ENCODE results near the gene DOCK10.

Gene DOCK10

DNA sequence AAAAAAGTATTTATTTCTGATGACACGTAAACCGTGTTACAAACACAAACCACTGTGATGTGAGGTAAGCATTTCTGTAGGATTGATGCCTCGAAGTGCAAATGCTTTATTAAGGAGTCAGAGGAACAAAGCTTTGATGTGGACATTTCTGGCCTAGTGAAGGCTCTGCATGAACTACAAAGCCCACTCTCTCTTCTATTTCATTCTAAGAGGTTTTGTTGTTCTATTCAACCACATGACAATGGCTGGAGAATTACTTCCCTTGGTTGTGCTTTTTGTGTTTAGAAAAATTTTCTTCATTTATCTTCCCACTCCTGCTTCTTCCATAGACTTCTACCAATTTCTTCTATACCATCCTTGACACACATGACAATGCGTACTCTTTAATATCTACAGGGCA is 200.4 kb downstream of the DOCK10 start:
- ATAC-seq: no peak
- TF ChIP-seq TOX (CRISPR knock-in tag; IDR thresholded peaks at IDR 0.05; ENCODE audit: borderline replicate concordance) (no peak), CSDC2 (CRISPR knock-in tag; IDR thresholded peaks at IDR 0.05) (no peak), ZNF8 (CRISPR knock-in tag; IDR thresholded peaks at IDR 0.05) (no peak), SNAI2 (CRISPR knock-in tag; IDR thresholded peaks at IDR 0.05) (no peak), GLIS3 (CRISPR knock-in tag; IDR thresholded peaks at IDR 0.05) (no peak), ESRRG (CRISPR knock-in tag; IDR thresholded peaks at IDR 0.05) (no peak), ARNTL (CRISPR knock-in tag; IDR thresholded peaks at IDR 0.05; ENCODE audit: borderline replicate concordance, low read depth) (no peak), ZNF70 (CRISPR knock-in tag; IDR thresholded peaks at IDR 0.05) (no peak), ZNF565 (CRISPR knock-in tag; conservative IDR thresholded peaks at IDR 0.05; ENCODE audit: low read depth) (no peak), ZC3H10 (CRISPR knock-in tag; IDR thresholded peaks at IDR 0.05) (no peak), ISL1 (CRISPR knock-in tag; IDR thresholded peaks at IDR 0.05) (no peak), ZFP30 (CRISPR knock-in tag; IDR thresholded peaks at IDR 0.05) (no peak), ZFP3 (CRISPR knock-in tag; IDR thresholded peaks at IDR 0.05) (no peak)
- TF ChIP-seq, protein P1, sequence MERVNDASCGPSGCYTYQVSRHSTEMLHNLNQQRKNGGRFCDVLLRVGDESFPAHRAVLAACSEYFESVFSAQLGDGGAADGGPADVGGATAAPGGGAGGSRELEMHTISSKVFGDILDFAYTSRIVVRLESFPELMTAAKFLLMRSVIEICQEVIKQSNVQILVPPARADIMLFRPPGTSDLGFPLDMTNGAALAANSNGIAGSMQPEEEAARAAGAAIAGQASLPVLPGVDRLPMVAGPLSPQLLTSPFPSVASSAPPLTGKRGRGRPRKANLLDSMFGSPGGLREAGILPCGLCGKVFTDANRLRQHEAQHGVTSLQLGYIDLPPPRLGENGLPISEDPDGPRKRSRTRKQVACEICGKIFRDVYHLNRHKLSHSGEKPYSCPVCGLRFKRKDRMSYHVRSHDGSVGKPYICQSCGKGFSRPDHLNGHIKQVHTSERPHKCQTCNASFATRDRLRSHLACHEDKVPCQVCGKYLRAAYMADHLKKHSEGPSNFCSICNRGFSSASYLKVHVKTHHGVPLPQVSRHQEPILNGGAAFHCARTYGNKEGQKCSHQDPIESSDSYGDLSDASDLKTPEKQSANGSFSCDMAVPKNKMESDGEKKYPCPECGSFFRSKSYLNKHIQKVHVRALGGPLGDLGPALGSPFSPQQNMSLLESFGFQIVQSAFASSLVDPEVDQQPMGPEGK (CRISPR knock-in tag; IDR thresholded peaks at IDR 0.05; ENCODE audit: borderline replicate concordance): no peak
- TF ChIP-seq, protein P2, sequence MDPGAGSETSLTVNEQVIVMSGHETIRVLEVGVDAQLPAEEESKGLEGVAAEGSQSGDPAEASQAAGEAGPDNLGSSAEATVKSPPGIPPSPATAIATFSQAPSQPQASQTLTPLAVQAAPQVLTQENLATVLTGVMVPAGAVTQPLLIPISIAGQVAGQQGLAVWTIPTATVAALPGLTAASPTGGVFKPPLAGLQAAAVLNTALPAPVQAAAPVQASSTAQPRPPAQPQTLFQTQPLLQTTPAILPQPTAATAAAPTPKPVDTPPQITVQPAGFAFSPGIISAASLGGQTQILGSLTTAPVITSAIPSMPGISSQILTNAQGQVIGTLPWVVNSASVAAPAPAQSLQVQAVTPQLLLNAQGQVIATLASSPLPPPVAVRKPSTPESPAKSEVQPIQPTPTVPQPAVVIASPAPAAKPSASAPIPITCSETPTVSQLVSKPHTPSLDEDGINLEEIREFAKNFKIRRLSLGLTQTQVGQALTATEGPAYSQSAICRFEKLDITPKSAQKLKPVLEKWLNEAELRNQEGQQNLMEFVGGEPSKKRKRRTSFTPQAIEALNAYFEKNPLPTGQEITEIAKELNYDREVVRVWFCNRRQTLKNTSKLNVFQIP (CRISPR knock-in tag; IDR thresholded peaks at IDR 0.05; ENCODE audit: borderline replicate concordance, low read depth): no peak

DNA sequence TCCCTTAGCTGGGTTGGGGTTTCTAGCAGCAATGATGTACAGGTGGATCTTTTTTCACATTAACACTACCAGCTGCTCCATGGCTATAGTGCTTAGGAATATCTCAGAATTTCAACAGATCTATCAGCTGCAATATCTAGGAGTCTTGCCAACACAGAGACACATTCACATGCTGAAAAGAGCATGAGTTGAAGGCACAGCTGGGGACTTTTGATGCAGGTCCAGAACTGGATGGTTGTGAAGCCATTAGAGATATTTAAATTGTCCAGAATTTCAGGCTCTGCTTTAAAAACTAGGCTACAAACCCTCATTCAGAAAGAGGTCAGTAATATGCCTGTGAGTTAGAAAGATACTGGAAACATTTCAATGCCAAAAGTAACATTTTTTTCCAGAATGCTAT is 203.9 kb downstream of the DOCK10 start:
- ATAC-seq: no peak; the same call in 2 of the 3 replicates
- TF ChIP-seq ISL1 (CRISPR knock-in tag; IDR thresholded peaks at IDR 0.05) (no peak), BACH2 (CRISPR knock-in tag; IDR thresholded peaks at IDR 0.05; ENCODE audit: borderline replicate concordance) (no peak), PPARA (CRISPR knock-in tag; IDR thresholded peaks at IDR 0.05; ENCODE audit: borderline replicate concordance) (no peak), CSDC2 (CRISPR knock-in tag; IDR thresholded peaks at IDR 0.05) (no peak), TCF4 (CRISPR knock-in tag; IDR thresholded peaks at IDR 0.05; ENCODE audit: borderline replicate concordance) (no peak), ZC3H10 (CRISPR knock-in tag; IDR thresholded peaks at IDR 0.05) (no peak), GLIS3 (CRISPR knock-in tag; IDR thresholded peaks at IDR 0.05) (no peak), ZNF8 (CRISPR knock-in tag; IDR thresholded peaks at IDR 0.05) (no peak), SNAI2 (CRISPR knock-in tag; IDR thresholded peaks at IDR 0.05) (no peak), TOX (CRISPR knock-in tag; IDR thresholded peaks at IDR 0.05; ENCODE audit: borderline replicate concordance) (no peak), ESRRG (CRISPR knock-in tag; IDR thresholded peaks at IDR 0.05) (no peak), OSR1 (CRISPR knock-in tag; IDR thresholded peaks at IDR 0.05) (no peak)
- TF ChIP-seq, protein P1 (CRISPR knock-in tag; IDR thresholded peaks at IDR 0.05; ENCODE audit: borderline replicate concordance): no peak
- TF ChIP-seq, protein P2 (CRISPR knock-in tag; IDR thresholded peaks at IDR 0.05; ENCODE audit: borderline replicate concordance, low read depth): no peak
- TF ChIP-seq, protein P3, sequence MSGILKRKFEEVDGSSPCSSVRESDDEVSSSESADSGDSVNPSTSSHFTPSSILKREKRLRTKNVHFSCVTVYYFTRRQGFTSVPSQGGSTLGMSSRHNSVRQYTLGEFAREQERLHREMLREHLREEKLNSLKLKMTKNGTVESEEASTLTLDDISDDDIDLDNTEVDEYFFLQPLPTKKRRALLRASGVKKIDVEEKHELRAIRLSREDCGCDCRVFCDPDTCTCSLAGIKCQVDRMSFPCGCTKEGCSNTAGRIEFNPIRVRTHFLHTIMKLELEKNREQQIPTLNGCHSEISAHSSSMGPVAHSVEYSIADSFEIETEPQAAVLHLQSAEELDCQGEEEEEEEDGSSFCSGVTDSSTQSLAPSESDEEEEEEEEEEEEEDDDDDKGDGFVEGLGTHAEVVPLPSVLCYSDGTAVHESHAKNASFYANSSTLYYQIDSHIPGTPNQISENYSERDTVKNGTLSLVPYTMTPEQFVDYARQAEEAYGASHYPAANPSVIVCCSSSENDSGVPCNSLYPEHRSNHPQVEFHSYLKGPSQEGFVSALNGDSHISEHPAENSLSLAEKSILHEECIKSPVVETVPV (CRISPR knock-in tag; IDR thresholded peaks at IDR 0.05): no peak
- TF ChIP-seq, protein P4, sequence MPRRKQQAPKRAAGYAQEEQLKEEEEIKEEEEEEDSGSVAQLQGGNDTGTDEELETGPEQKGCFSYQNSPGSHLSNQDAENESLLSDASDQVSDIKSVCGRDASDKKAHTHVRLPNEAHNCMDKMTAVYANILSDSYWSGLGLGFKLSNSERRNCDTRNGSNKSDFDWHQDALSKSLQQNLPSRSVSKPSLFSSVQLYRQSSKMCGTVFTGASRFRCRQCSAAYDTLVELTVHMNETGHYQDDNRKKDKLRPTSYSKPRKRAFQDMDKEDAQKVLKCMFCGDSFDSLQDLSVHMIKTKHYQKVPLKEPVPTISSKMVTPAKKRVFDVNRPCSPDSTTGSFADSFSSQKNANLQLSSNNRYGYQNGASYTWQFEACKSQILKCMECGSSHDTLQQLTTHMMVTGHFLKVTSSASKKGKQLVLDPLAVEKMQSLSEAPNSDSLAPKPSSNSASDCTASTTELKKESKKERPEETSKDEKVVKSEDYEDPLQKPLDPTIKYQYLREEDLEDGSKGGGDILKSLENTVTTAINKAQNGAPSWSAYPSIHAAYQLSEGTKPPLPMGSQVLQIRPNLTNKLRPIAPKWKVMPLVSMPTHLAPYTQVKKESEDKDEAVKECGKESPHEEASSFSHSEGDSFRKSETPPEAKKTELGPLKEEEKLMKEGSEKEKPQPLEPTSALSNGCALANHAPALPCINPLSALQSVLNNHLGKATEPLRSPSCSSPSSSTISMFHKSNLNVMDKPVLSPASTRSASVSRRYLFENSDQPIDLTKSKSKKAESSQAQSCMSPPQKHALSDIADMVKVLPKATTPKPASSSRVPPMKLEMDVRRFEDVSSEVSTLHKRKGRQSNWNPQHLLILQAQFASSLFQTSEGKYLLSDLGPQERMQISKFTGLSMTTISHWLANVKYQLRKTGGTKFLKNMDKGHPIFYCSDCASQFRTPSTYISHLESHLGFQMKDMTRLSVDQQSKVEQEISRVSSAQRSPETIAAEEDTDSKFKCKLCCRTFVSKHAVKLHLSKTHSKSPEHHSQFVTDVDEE (CRISPR knock-in tag; IDR thresholded peaks at IDR 0.05): no peak
- TF ChIP-seq, protein P5, sequence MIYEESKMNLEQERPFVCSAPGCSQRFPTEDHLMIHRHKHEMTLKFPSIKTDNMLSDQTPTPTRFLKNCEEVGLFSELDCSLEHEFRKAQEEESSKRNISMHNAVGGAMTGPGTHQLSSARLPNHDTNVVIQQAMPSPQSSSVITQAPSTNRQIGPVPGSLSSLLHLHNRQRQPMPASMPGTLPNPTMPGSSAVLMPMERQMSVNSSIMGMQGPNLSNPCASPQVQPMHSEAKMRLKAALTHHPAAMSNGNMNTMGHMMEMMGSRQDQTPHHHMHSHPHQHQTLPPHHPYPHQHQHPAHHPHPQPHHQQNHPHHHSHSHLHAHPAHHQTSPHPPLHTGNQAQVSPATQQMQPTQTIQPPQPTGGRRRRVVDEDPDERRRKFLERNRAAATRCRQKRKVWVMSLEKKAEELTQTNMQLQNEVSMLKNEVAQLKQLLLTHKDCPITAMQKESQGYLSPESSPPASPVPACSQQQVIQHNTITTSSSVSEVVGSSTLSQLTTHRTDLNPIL (CRISPR knock-in tag; IDR thresholded peaks at IDR 0.05; ENCODE audit: low read depth): no peak
